Measurements from ENCODE around the gene SRD5A1. TPM values are rescaled to one million over a fixed set of nuclear protein-coding genes. Genes with fewer than 3 reads are reported as not detected.

SRD5A1 gene
- total RNA-seq, 2 donors from 2014 or later: 15.9 to 17.4 TPM

GRCh38 chr5:6593148-6594016, 39.9 kb upstream of the SRD5A1 start:
- DNase-seq: no peak
- Histone ChIP-seq H3K27me3 (no peaks in the 10 kb centered on the region), H3K9ac (ENCODE audit: low read depth in 2 of 2, low read length in 2 of 2) (no peak overlapping the region), H3K27ac (no peak overlapping the region), H3K9me3 (no peaks in the 10 kb centered on the region), H3K4me3 (no peak overlapping the region), H3K4me1 (no peaks in the 10 kb centered on the region), H3K36me3 (no peaks in the 10 kb centered on the region)
- intact Hi-C loops (cut with DNase I): no loop called here
- no peak for TF ChIP-seq CTCF (IDR thresholded peaks at IDR 0.05)

GRCh38 chr5:6594066-6594465, 39.2 kb upstream of the SRD5A1 start:
- Histone ChIP-seq H3K4me3 (no peak overlapping the region), H3K27ac (no peak overlapping the region), H3K27me3 (no peaks in the 10 kb centered on the region), H3K9ac (ENCODE audit: low read depth in 2 of 2, low read length in 2 of 2) (no peak overlapping the region), H3K4me1 (no peaks in the 10 kb centered on the region), H3K9me3 (no peaks in the 10 kb centered on the region), H3K36me3 (no peaks in the 10 kb centered on the region)
- TF ChIP-seq CTCF (IDR thresholded peaks at IDR 0.05): no peak
- intact Hi-C loops (cut with DNase I): no loop called here
- no peak for DNase-seq

DNA sequence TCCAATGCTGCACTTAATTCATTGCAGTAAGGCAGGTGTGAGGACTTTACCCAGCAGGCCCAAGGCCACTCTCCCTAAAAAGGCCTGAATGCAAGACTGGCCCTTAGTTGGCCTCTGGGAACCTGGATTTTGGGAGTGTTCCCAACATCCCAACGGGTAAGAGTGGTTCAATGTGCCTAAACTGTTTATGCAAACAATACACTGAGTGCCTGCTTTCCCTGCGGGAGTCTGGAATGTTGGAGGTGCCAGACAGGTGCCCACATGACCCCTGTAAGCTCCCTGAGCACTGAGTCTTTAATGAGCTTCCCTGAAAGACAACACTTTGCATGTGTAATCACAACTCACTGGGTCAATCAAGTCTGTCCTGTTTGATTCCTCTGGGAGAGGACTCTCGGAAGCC, 37.8 kb upstream of the SRD5A1 start:
- TF ChIP-seq CTCF (IDR thresholded peaks at IDR 0.05): no peak
- no peaks in the 10 kb centered on the region for H3K36me3 ChIP-seq
- DNase-seq: no peak
- H3K9ac ChIP-seq (ENCODE audit: low read depth in 2 of 2, low read length in 2 of 2): no peak overlapping the region
- intact Hi-C loops (cut with DNase I): no loop called here
- no peak overlapping the region for H3K27ac ChIP-seq
- H3K4me1 ChIP-seq: no peaks in the 10 kb centered on the region
- H3K27me3 ChIP-seq: no peaks in the 10 kb centered on the region
- no peak overlapping the region for H3K4me3 ChIP-seq
- no peaks in the 10 kb centered on the region for H3K9me3 ChIP-seq

DNA sequence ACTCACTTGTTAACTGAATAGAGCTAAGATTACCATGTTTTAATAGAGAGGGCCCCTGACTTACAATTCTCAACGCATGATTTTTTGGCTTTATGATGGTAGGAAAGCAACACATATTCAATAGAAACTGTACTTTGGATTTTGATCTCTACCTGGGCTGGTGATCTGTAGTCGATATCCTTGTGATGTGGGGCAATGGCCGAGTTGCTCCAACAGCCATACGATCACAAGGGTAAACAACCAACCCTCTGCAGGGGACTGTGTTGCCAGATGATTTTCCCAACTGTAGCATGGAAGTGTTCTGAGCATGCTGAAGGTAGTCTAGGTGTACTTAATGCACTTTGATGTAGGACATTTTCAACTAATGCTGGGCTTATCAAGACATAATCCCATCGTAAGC, 36.9 kb upstream of the SRD5A1 start:
- Histone ChIP-seq H3K9me3 (no peaks in the 10 kb centered on the region), H3K36me3 (peaks cover 2% of the 10 kb centered on the region), H3K9ac (ENCODE audit: low read depth in 2 of 2, low read length in 2 of 2) (no peak overlapping the region), H3K4me3 (no peak overlapping the region), H3K4me1 (no peaks in the 10 kb centered on the region), H3K27me3 (no peaks in the 10 kb centered on the region), H3K27ac (no peak overlapping the region)
- intact Hi-C loops (cut with DNase I): no loop called here
- no peak for TF ChIP-seq CTCF (IDR thresholded peaks at IDR 0.05)
- DNase-seq: no peak

GRCh38 chr5:6597557-6597956, 35.7 kb upstream of the SRD5A1 start:
- no peak for DNase-seq
- Histone ChIP-seq H3K4me1 (no peaks in the 10 kb centered on the region), H3K4me3 (no peak overlapping the region), H3K36me3 (peaks cover 12% of the 10 kb centered on the region), H3K27me3 (no peaks in the 10 kb centered on the region), H3K9me3 (no peaks in the 10 kb centered on the region), H3K9ac (ENCODE audit: low read depth in 2 of 2, low read length in 2 of 2) (no peak overlapping the region), H3K27ac (no peak overlapping the region)
- no peak for TF ChIP-seq CTCF (IDR thresholded peaks at IDR 0.05)
- intact Hi-C loops (cut with DNase I): no loop called here

Measured in colonic mucosa (tissue), 4 donors.